HG03354 (cell line): ENCODE measurements around the gene KLK5.
"Not testable (repeated sequence)": the region's sequence is repeated elsewhere in the genome, so short reads cannot be mapped to it uniquely, and the experiment has no call there.

Experiments used
- ATAC-seq: cut with Tn5 transposase; IDR thresholded peaks from one replicate; pipeline ENCODE4 v1.9.1; 2021; ENCODE audit warnings: mild to moderate bottlenecking; ENCODE audit not compliant: unreplicated experiment, poor library complexity, severe bottlenecking

The KLK5 gene

GRCh38 chr19:50952910-50953309 is at the start of gene KLK5:
TSS of gene KLK5 (minus strand) at chr19:50953038. CDS start at chr19:50952657, 381 bp downstream.
- ATAC-seq: no peak

GRCh38 chr19:51002089-51002532 is 49.3 kb upstream of the KLK5 start:
- ATAC-seq: no peak

- ATAC-seq: no peak
These were observed 48.7 kb upstream of the KLK5 start, which contains the start of gene KLK8 for GRCh38 chr19:51001515-51001914. TSS of gene KLK8 (minus strand) at chr19:51001604. CDS start at chr19:51001167, 437 bp downstream.

GRCh38 chr19:51000981-51001380 is 48.1 kb upstream of the KLK5 start:
- ATAC-seq: no peak

GRCh38 chr19:51000426-51000825 is 47.6 kb upstream of the KLK5 start:
- no peak for ATAC-seq

- ATAC-seq: no peak
These were observed 45.8 kb upstream of the KLK5 start for GRCh38 chr19:50998686-50999085.

GRCh38 chr19:50998061-50998460 is 45.2 kb upstream of the KLK5 start:
- ATAC-seq: no peak

- ATAC-seq: no peak
These were observed 41.3 kb upstream of the KLK5 start for GRCh38 chr19:50994129-50994528.

- ATAC-seq: no peak
These were observed 39.8 kb upstream of the KLK5 start for GRCh38 chr19:50992666-50993035.

GRCh38 chr19:50984416-50984815 is 31.6 kb upstream of the KLK5 start:
- not testable (repeated sequence) for ATAC-seq

- ATAC-seq: no peak
These were observed 30.9 kb upstream of the KLK5 start, which contains the start of gene KLK7 for GRCh38 chr19:50983625-50984292. TSS of gene KLK7 (minus strand) at chr19:50983917. CDS start at chr19:50982399, 1,518 bp downstream.

GRCh38 chr19:50982186-50982585 is 29.3 kb upstream of the KLK5 start:
- ATAC-seq: no peak

- no peak for ATAC-seq
These were observed 28.8 kb upstream of the KLK5 start for GRCh38 chr19:50981587-50982146.

GRCh38 chr19:50980208-50980607 is 27.4 kb upstream of the KLK5 start:
- ATAC-seq: no peak

GRCh38 chr19:50979758-50980157 is 26.9 kb upstream of the KLK5 start:
- no peak for ATAC-seq

- ATAC-seq: no peak
These were observed 26.0 kb upstream of the KLK5 start for GRCh38 chr19:50978772-50979390.

GRCh38 chr19:50977626-50978025 is 24.8 kb upstream of the KLK5 start:
- no peak for ATAC-seq

- no peak for ATAC-seq
These were observed 22.9 kb upstream of the KLK5 start for GRCh38 chr19:50975766-50976165.

GRCh38 chr19:50974702-50975556 is 22.1 kb upstream of the KLK5 start:
- ATAC-seq: no peak

- no peak for ATAC-seq
These were observed 20.0 kb upstream of the KLK5 start for GRCh38 chr19:50972795-50973376.
